ENCODE measurements around the gene UBAP1L.

DNA sequence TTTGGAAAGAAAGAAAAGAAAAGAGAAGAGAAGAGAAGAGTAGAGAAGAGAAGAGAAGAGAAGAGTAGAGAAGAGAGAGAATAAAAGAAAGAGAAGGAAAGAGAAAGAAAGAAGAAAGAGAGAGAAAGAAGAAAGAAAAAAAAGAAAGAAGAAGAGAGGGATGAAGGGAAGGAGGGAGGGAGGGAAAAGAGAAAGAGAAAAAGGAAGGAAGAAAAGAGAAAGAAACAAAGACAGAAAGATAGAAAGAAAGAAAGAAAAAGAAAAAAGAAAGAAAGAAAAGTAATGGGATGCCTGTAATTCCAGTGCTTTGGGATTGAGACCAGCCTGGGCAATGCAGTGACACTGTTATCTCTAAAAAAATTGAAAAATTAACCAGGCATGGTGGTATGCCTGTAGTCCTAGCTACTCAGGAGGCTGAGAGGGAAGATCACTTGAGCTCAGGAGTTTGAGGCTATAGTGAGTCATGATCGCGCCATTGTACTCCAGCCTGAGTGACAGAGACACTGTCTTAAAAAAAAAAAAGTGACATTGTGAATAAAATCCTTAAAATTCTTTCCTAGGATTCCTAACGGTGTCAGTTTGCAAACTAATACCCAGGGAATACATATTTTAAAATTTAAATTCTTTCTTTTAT lies 48.9 kb downstream of the UBAP1L start:
- TF ChIP-seq CTCF (conservative IDR thresholded peaks at IDR 0.05; ENCODE audit: low read length), result no peak
- no peak for TF ChIP-seq EZH2phosphoT487 (IDR thresholded peaks at IDR 0.05; ENCODE audit: borderline replicate concordance)
